Hair follicle dermal papilla cell (primary cell): Measurements from ENCODE around the gene FSTL5. TPM values are rescaled to one million over a fixed set of nuclear protein-coding genes. Genes with fewer than 3 reads are reported as not detected.

ENCODE experiments used
- total RNA-seq: library from RNA; depleted of rRNA; stranded (reverse); fragments of >200 nt; gene quantifications from 2 replicates; pipeline ENCODE4 v1.2.3, GENCODE V29; 2012

Gene FSTL5
- total RNA-seq = 0.12 and 4.2 TPM in 2 replicates

GRCh38 chr4:162163892-162164759, at the start of gene FSTL5:
Gene FSTL5 (minus strand): TSS chr4:162164000. CDS start chr4:162111396, 52,604 bp downstream.

